ENCODE measurements around the gene SH3D19.

DNA sequence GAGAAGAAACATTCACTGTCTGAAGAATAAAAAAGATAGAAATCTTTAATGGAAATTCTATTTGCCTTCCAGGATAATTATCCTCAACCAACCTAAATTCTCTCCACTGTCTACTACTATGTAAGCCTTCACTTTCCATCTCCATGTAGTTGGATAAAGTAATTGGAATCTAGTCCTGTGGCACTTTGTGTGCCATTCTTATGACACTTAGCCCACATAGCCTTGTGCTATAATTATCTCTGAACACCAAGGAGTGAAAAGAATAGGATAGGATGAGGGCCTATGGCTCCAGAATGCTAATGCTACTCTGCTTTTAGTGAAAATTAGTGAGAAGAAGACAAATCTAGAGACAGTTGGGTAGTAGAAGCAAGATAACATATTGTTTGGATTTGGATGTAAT is 28.2 kb downstream of the SH3D19 start:
- TF ChIP-seq POLR2A (IDR thresholded peaks at IDR 0.05): no peak
- TF ChIP-seq, protein P1, sequence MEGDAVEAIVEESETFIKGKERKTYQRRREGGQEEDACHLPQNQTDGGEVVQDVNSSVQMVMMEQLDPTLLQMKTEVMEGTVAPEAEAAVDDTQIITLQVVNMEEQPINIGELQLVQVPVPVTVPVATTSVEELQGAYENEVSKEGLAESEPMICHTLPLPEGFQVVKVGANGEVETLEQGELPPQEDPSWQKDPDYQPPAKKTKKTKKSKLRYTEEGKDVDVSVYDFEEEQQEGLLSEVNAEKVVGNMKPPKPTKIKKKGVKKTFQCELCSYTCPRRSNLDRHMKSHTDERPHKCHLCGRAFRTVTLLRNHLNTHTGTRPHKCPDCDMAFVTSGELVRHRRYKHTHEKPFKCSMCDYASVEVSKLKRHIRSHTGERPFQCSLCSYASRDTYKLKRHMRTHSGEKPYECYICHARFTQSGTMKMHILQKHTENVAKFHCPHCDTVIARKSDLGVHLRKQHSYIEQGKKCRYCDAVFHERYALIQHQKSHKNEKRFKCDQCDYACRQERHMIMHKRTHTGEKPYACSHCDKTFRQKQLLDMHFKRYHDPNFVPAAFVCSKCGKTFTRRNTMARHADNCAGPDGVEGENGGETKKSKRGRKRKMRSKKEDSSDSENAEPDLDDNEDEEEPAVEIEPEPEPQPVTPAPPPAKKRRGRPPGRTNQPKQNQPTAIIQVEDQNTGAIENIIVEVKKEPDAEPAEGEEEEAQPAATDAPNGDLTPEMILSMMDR (IDR thresholded peaks at IDR 0.05 in 4 of 5, conservative IDR thresholded peaks at IDR 0.05 in 1 of 5): no peak
